A549 (cell line): ENCODE data around the gene ANO9. TPM values are rescaled to one million over a fixed set of nuclear protein-coding genes. Genes with fewer than 3 reads are reported as not detected.

Experiments
- ATAC-seq, 2 experiments: fragments of 200-7000 bp in 1 of 2; fragments of >200 bp in 1 of 2; cut with Nextera tagmentation in 1 of 2; cut with Tn5 transposase in 1 of 2; 3 replicates each; pipeline versions ENCODE4 v1.8.0 to v1.9.1; 2018 to 2020; ENCODE audit warnings: mild to moderate bottlenecking in 1 of 2, moderate library complexity in 1 of 2
- CTCF ChIA-PET: fragments of 300-600 bp; sonication (Branson Sonifier 250); formaldehyde crosslinking; extraction: SDS; loops from one replicate; lab custom pipeline; 2021; ENCODE audit warnings: antibody characterized with exemption, inconsistent platforms; lab: Yijun Ruan, JAX
- POLR2A ChIA-PET: fragments of 350-600 bp; formaldehyde crosslinking; extraction: SDS; loops from one replicate; lab custom pipeline; 2021; ENCODE audit warnings: antibody characterized with exemption, inconsistent platforms; lab: Yijun Ruan, JAX
- DNase-seq, 2 experiments: peaks; one replicate each; pipeline versions ENCODE4 v3.0.0 to v3.0.0-alpha.2; 2011 to 2016; ENCODE audit warnings: low read depth in 1 of 2, low spot score in 1 of 2
- FAIRE-seq: peaks from 2 replicates; lab custom pipeline; 2011; peaks lifted over from hg19 to GRCh38; lab: Jason Lieb, UNC
- H3K27ac ChIP-seq, 2 experiments: fragments of >200 bp; sonication (Bioruptor Twin); formaldehyde crosslinking; 3 replicates each; pipeline ENCODE4 v1.5.1; 2016 to 2017
- H3K4me1 ChIP-seq: fragments of >200 bp; sonication (Bioruptor Twin); formaldehyde crosslinking; 3 replicates; pipeline ENCODE4 v1.6.1; 2016
- H3K4me2 ChIP-seq: fragments of >200 bp; sonication (Bioruptor Twin); formaldehyde crosslinking; 3 replicates; pipeline ENCODE4 v1.6.1; 2016
- H3K4me3 ChIP-seq: fragments of >200 bp; sonication (Bioruptor Twin); formaldehyde crosslinking; 3 replicates; pipeline ENCODE4 v1.5.1; 2016
- H3K9me3 ChIP-seq: fragments of >200 bp; sonication (Bioruptor Twin); formaldehyde crosslinking; 3 replicates; pipeline ENCODE4 v1.6.1; 2016
- CHD4 ChIP-seq: fragments of 200-600 bp; sonication (generic); IDR thresholded peaks from 2 replicates; pipeline ENCODE4 v1.6.1; 2016; ENCODE audit warnings: antibody characterized with exemption, mild to moderate bottlenecking, borderline replicate concordance
- EHF ChIP-seq: fragments of 250-450 bp; sonication (Bioruptor Pico); IDR thresholded peaks from 2 replicates; pipeline ENCODE4 v1.5.0; 2020; ENCODE audit warnings: mild to moderate bottlenecking
- EHMT2 ChIP-seq: fragments of 200-600 bp; sonication (generic); IDR thresholded peaks from 2 replicates; pipeline ENCODE4 v1.6.1; 2016; ENCODE audit warnings: antibody characterized with exemption, low read depth, mild to moderate bottlenecking, moderate library complexity
- FOXS1 ChIP-seq: fragments of 250-450 bp; sonication (Bioruptor Pico); IDR thresholded peaks from 2 replicates; pipeline ENCODE4 v1.5.0; 2020; ENCODE audit warnings: mild to moderate bottlenecking, moderate library complexity
- HDAC2 ChIP-seq: fragments of 200-600 bp; sonication (generic); IDR thresholded peaks from 2 replicates; pipeline ENCODE4 v1.6.1; 2016
- HMGXB4 ChIP-seq: fragments of 250-450 bp; sonication (Bioruptor Pico); IDR thresholded peaks from 2 replicates; pipeline ENCODE4 v1.5.0; 2021; ENCODE audit warnings: mild to moderate bottlenecking, moderate library complexity, borderline replicate concordance
- JUN ChIP-seq, 2 experiments: fragments of >200 bp; sonication (Bioruptor Twin); formaldehyde crosslinking; IDR thresholded peaks; 2 replicates in 1 of 2; 3 replicates in 1 of 2; pipeline ENCODE4 v1.6.1; 2016 to 2017
- JUNB ChIP-seq: fragments of >200 bp; sonication (Bioruptor Twin); formaldehyde crosslinking; IDR thresholded peaks from 2 replicates; pipeline ENCODE4 v1.6.1; 2016
- NR3C1 ChIP-seq: fragments of >200 bp; sonication (Bioruptor Twin); formaldehyde crosslinking; IDR thresholded peaks from 3 replicates; pipeline ENCODE4 v1.6.1; 2017
- PHF8 ChIP-seq: fragments of 200-600 bp; sonication (generic); IDR thresholded peaks from 2 replicates; pipeline ENCODE4 v1.6.1; 2016; ENCODE audit warnings: low read depth, mild to moderate bottlenecking, antibody characterized with exemption, moderate library complexity, borderline replicate concordance
- REST ChIP-seq: fragments of 200-600 bp; sonication (generic); IDR thresholded peaks from 2 replicates; pipeline ENCODE4 v1.6.1; 2016; ENCODE audit warnings: antibody characterized with exemption, mild to moderate bottlenecking, moderate library complexity
- SMC3 ChIP-seq: fragments of >200 bp; sonication (Bioruptor Twin); formaldehyde crosslinking; IDR thresholded peaks from 3 replicates; pipeline ENCODE4 v1.6.1; 2018; ENCODE audit warnings: inconsistent platforms
- ZSCAN20 ChIP-seq: fragments of 250-450 bp; sonication (Bioruptor Pico); IDR thresholded peaks from 2 replicates; pipeline ENCODE4 v1.8.0; 2022; ENCODE audit warnings: mild to moderate bottlenecking, moderate library complexity
- WGBS: methylation state at CpG from one replicate; pipeline ENCODE4 v1.1.6; 2017; ENCODE audit errors: missing lambda C conversion rate; 5-methylcytosine and 5-hydroxymethylcytosine counted together
- polyA plus RNA-seq, 4 experiments: library from polyadenylated mRNA; depleted of rRNA in 3 of 4; stranded (reverse); fragments of >200 nt; fragmentation: RNase III in 1 of 4; extraction: RNeasy Plus Mini Kit Qiagen cat#74134 plus additional on column Dnase treatment in 1 of 4; gene quantifications; 2 replicates in 3 of 4; 3 replicates in 1 of 4; pipeline ENCODE4 v1.2.3, GENCODE V29; 2011 to 2017

Gene ANO9
- polyA plus RNA-seq, 2 of the 4 experiments (the other 2 are of a cell fraction), result 0.50 to 0.66 TPM

DNA sequence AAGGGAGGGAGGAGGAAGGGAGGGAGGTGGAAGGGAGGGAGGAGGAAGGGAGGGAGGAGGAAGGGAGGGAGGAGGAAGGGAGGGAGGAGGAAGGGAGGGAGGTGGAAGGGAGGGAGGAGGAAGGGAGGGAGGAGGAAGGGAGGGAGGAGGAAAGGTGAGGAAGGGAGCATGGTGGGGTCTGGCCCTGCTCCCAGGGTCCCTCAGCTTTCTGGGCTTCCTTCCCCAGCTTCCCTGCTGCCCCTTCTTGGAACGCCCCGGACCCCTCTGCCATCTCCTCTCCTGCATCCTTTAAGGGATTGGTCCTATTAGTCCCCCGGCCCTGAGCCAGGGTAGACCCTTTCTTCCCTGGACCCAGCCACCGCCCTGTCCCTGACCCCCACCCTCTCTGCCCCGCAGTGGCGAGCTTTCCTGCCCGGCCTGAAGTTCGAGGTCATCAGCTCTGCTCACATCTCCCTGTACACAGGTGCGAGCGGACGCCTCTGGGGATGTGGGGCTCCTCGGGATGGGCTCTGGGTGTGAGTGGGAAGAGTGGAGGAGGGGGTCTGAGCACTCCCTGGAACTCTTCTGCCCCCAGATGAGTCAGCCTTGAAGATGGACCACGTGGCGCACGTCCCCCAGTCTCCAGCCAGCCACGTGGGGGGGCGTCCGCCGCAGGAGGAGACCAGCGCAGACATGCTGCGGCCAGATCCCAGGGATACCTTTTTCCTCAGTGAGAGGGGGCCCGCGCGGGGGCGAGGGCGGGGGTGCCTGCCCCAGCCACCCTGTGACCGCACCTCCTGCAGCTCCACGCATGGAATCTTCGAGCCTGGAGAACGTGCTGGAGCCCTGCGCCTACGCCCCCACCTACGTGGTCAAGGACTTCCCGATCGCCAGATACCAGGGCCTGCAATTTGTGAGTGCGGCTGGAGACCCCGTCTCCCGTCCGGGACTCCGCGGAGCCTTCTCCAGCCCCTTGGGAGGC is 66.5 kb downstream of the ANO9 start:
- ATAC-seq, result no peak
- WGBS, result 92% methylated on average over 26 of the region's 41 CpGs
- CTCF ChIA-PET, result no interaction called here
- no peak for TF ChIP-seq PHF8
- no peak for TF ChIP-seq SMC3
- TF ChIP-seq JUNB, result no peak
- TF ChIP-seq CHD4, result no peak
- TF ChIP-seq REST, result no peak
- TF ChIP-seq FOXS1 (CRISPR knock-in tag), result no peak
- no peak for TF ChIP-seq ZSCAN20
- TF ChIP-seq HMGXB4 (CRISPR knock-in tag), result no peak
- TF ChIP-seq HDAC2, result no peak
- TF ChIP-seq, all 56 proteins: peak for 0
- Histone ChIP-seq H3K4me2 (no peak overlapping the region), H3K27ac (no peak overlapping the region), H3K4me3 (no peak overlapping the region), H3K9me3 (no peaks in the 10 kb centered on the region), H3K4me1 (peaks cover 3% of the 10 kb centered on the region; the same call in 2 of the 3 replicates)
- POLR2A ChIA-PET, result no interaction called here
- FAIRE-seq, result no peak
- DNase-seq, result no peak

DNA sequence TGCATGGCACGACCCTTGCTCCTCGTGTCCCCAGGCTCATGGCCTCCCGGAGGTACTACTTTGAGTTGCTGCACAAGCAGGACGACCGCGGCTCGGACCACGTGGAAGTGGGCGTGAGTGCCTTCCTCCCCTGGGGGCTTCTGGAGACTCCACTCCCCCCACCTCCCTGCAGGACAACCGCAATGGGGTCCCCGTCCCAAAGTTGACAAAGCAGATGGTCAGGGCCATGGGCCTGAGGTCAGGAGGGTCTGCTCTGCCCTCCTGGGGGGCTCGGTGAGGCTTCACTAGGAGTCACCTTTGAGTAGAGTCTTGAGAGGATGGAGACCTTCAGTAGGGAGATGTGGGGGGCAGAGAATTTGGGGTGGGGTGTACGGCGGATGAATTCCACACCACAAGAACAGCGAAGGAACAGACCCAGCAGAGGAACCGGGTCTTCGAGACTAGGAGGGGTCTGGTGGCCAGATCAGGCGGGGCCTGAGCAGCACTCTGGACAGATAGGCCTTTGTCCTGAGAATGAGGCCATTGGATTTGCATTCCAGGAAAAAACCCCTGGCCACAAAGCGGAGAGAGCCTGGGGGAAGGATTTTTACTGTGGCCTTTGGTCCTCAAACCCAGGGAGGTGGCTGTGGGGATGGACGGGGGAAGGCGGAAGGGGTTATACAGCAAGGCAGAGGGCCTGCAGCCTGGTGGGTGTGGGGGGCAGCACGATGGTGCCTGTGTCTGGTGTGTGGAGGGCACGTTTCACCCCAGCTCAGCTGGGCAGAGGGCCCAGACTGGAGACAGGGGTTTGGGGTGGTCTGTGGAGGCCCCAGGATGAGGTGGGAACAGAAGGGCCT is 67.9 kb downstream of the ANO9 start:
- CTCF ChIA-PET, result no interaction called here
- Histone ChIP-seq H3K4me3 (no peak overlapping the region), H3K27ac (no peak overlapping the region), H3K4me1 (peaks cover 7% of the 10 kb centered on the region; the same call in 2 of the 3 replicates), H3K4me2 (no peak overlapping the region), H3K9me3 (no peaks in the 10 kb centered on the region)
- WGBS, result 97% methylated on average over 21 of the region's 23 CpGs
- ATAC-seq (no peak), DNase-seq (no peak), FAIRE-seq (no peak)
- POLR2A ChIA-PET, result no interaction called here
- TF ChIP-seq NR3C1 (no peak), EHF (CRISPR knock-in tag) (no peak), EHMT2 (no peak), JUN (IDR thresholded peaks at IDR 0.05) (no peak)
